ENCODE results near the gene GNG2.

GNG2 gene

GRCh38 chr14:51939755-51940301 lies 79.4 kb downstream of the GNG2 start:
- no peak overlapping the region for H3K4me3 ChIP-seq (ENCODE audit: low read depth, low read length)
- TF ChIP-seq CTCF (IDR thresholded peaks at IDR 0.05; ENCODE audit: control insufficient read depth, extremely low read depth, insufficient read depth), result no peak
- no peak for DNase-seq (ENCODE audit: low read depth)

- no peak for DNase-seq (ENCODE audit: low read depth)
- no peak overlapping the region for H3K4me3 ChIP-seq (ENCODE audit: low read depth, low read length)
- TF ChIP-seq CTCF (IDR thresholded peaks at IDR 0.05; ENCODE audit: control insufficient read depth, extremely low read depth, insufficient read depth), result no peak
These were observed 82.6 kb downstream of the GNG2 start for GRCh38 chr14:51942971-51943370.

GRCh38 chr14:51950007-51950406 lies 89.6 kb downstream of the GNG2 start:
- DNase-seq (ENCODE audit: low read depth), result no peak
- TF ChIP-seq CTCF (IDR thresholded peaks at IDR 0.05; ENCODE audit: control insufficient read depth, extremely low read depth, insufficient read depth), result no peak
- H3K4me3 ChIP-seq (ENCODE audit: low read depth, low read length), result no peak overlapping the region

- TF ChIP-seq CTCF (IDR thresholded peaks at IDR 0.05; ENCODE audit: control insufficient read depth, extremely low read depth, insufficient read depth), result no peak
- H3K4me3 ChIP-seq (ENCODE audit: low read depth, low read length), result no peak overlapping the region
- peak; percentile 18 for DNase-seq (ENCODE audit: low read depth)
These were observed 91.2 kb downstream of the GNG2 start for GRCh38 chr14:51951656-51952055.

GRCh38 chr14:51954031-51954430 lies 93.6 kb downstream of the GNG2 start:
- no peak for DNase-seq (ENCODE audit: low read depth)
- TF ChIP-seq CTCF (IDR thresholded peaks at IDR 0.05; ENCODE audit: control insufficient read depth, extremely low read depth, insufficient read depth), result no peak
- no peak overlapping the region for H3K4me3 ChIP-seq (ENCODE audit: low read depth, low read length)

GRCh38 chr14:51954657-51955056 lies 94.2 kb downstream of the GNG2 start:
- TF ChIP-seq CTCF (IDR thresholded peaks at IDR 0.05; ENCODE audit: control insufficient read depth, extremely low read depth, insufficient read depth), result no peak
- H3K4me3 ChIP-seq (ENCODE audit: low read depth, low read length), result no peak overlapping the region
- no peak for DNase-seq (ENCODE audit: low read depth)

GRCh38 chr14:51957950-51958349 lies 97.5 kb downstream of the GNG2 start:
- DNase-seq (ENCODE audit: low read depth), result no peak
- H3K4me3 ChIP-seq (ENCODE audit: low read depth, low read length), result no peak overlapping the region
- TF ChIP-seq CTCF (IDR thresholded peaks at IDR 0.05; ENCODE audit: control insufficient read depth, extremely low read depth, insufficient read depth), result no peak

Measured in LNCaP clone FGC (cell line).